AG04450 (cell line): ENCODE measurements around the gene SPHKAP. TPM values are rescaled to one million over a fixed set of nuclear protein-coding genes. Genes with fewer than 3 reads are reported as not detected.

Source experiments
- CTCF ChIA-PET: fragments of 300-600, 350-600 bp; formaldehyde crosslinking; extraction: SDS; loops from one replicate; lab custom pipeline; 2022; ENCODE audit warnings: antibody characterized with exemption, inconsistent platforms; lab: Charles Lee
- POLR2A ChIA-PET: fragments of 350-600 bp; formaldehyde crosslinking; extraction: SDS; loops from one replicate; lab custom pipeline; 2021; ENCODE audit warnings: antibody characterized with exemption, inconsistent platforms; lab: Yijun Ruan, JAX
- DNase-seq: peaks from one replicate; pipeline ENCODE4 v3.0.0-alpha.2; 2011; ENCODE audit warnings: low read depth, low spot score
- H3K27ac ChIP-seq: one replicate; pipeline ENCODE4 v1.5.1; 2012; ENCODE audit warnings: low read depth, low read length, control low read depth
- H3K27me3 ChIP-seq: one replicate; pipeline ENCODE4 v1.6.0; 2012; ENCODE audit warnings: low read length; ENCODE audit not compliant: control insufficient read depth, insufficient read depth
- H3K4me3 ChIP-seq: 2 replicates; pipeline ENCODE4 v1.5.1; 2011; ENCODE audit warnings: mild to moderate bottlenecking, low read depth, low read length, control low read depth
- H3K9me3 ChIP-seq: 2 replicates; pipeline ENCODE4 v1.5.1; 2012; ENCODE audit warnings: low read length; ENCODE audit not compliant: control insufficient read depth, insufficient read depth
- CTCF ChIP-seq: IDR thresholded peaks from 2 replicates; pipeline ENCODE4 v1.5.1; 2011; ENCODE audit warnings: low read depth, low read length, control low read depth, inconsistent platforms
- polyA plus RNA-seq: library from polyadenylated mRNA; depleted of rRNA; stranded (reverse); fragments of >200 nt; gene quantifications from 2 replicates; pipeline ENCODE4 v1.2.3, GENCODE V29; 2011

The SPHKAP gene
- polyA plus RNA-seq, 1 experiment: not detected

DNA sequence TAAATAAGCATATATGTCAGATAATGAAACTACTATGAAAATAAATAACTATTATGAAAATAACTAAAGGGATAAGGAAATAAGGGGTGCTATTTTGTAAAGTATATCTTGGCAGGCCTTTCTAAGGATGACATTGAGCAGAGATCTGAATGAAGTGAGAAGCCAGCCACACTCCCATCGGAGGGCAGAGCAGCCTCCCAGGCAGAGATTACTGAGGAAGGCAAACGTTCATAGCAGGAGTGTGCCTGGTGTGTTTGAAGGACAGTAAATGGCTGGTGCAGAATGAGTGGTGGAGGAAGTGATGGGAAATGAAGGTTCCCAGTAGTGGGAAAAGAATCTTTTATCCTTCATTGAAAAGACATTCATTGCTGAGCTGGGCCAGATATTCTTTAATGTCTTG lies 62.5 kb downstream of the SPHKAP start:
- no peak for TF ChIP-seq CTCF
- POLR2A ChIA-PET: no interaction called here

DNA sequence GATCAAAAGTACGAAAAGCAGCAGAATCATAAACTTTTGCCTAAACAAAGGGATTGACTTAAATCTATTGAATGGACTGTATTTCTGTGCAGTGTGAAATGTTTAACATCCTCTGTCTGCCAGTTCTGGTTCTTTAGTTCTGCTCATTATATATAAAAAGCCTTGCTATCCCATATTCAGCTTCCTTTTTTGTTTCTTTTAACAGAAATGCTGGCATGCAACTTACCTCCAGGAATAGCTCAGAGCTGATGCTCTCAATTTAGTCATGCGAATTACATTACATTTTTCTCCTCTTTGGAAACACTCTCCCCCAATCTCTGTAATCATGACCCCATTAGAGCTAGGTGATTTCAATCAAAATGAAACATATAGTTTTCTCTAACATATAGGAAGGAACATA lies 73.6 kb downstream of the SPHKAP start:
- CTCF ChIA-PET: no interaction called here
- Histone ChIP-seq H3K27ac (no peak overlapping the region), H3K9me3 (peaks cover 4% of the 10 kb centered on the region; the same call in 1 of the 2 replicates), H3K4me3 (no peak overlapping the region), H3K27me3 (no peaks in the 10 kb centered on the region)
- TF ChIP-seq CTCF: no peak
- DNase-seq: no peak
- POLR2A ChIA-PET: no interaction called here

More for the DNA sequence above, 62.5 kb downstream of the SPHKAP start:
- CTCF ChIA-PET: no interaction called here
- Histone ChIP-seq H3K27me3 (no peaks in the 10 kb centered on the region), H3K4me3 (no peak overlapping the region), H3K27ac (no peak overlapping the region), H3K9me3 (peaks cover 3% of the 10 kb centered on the region; the same call in 1 of the 2 replicates)
- no peak for DNase-seq

- POLR2A ChIA-PET: no interaction called here
Measured at GRCh38 chr2:228105526-228106250, 75.8 kb downstream of the SPHKAP start.

DNA sequence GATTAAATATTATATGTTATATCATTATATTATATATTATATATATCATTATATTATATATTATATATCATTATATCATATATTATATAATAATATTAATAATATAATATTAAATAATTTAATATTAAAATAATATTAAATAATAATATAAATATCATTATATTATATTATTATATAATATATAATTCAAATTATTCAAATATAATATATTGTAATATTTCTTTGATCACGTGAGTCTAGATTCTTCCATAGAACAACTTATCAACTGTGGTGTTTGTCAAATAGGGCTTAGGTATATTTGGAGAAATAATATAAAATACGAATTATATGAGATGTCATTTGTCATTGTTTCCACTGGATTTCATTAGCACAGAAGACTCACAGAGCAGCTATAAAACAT lies 77.3 kb downstream of the SPHKAP start:
- Histone ChIP-seq H3K4me3 (no peak overlapping the region), H3K9me3 (peaks cover 4% of the 10 kb centered on the region), H3K27me3 (no peaks in the 10 kb centered on the region), H3K27ac (no peak overlapping the region)
- ChIA-PET POLR2A (no interaction called here), CTCF (no interaction called here)
- no peak for TF ChIP-seq CTCF
- no peak for DNase-seq

More at GRCh38 chr2:228105526-228106250, 75.8 kb downstream of the SPHKAP start:
- H3K27ac ChIP-seq: no peak overlapping the region
- CTCF ChIA-PET: no interaction called here
- H3K9me3 ChIP-seq: peaks cover 4% of the 10 kb centered on the region; the same call in 1 of the 2 replicates
- no peak for TF ChIP-seq CTCF
- no peak for DNase-seq
- no peaks in the 10 kb centered on the region for H3K27me3 ChIP-seq
- no peak overlapping the region for H3K4me3 ChIP-seq

DNA sequence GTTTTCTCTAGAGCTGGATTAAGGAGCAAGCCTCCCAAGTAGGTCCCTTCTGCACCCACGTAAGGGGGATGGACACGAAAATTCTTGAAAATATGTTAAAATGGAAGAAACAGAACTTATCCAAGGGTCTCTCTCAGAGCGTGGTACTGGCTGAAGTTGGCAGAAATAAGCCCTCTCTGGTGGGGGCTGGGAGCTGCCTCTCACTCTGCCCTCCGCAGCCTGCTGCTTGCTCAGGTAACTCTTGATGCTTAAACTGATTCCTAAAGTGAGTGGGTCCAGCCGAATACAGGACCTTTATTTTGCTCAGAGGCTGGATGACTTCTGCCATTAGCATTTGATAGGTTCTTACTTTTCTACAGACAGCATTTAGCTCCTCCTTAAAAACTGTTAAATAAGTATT lies 78.1 kb downstream of the SPHKAP start:
- DNase-seq: no peak
- TF ChIP-seq CTCF: no peak
- ChIA-PET CTCF (no interaction called here), POLR2A (no interaction called here)
- Histone ChIP-seq H3K9me3 (peaks cover 4% of the 10 kb centered on the region), H3K27me3 (no peaks in the 10 kb centered on the region), H3K27ac (no peak overlapping the region), H3K4me3 (no peak overlapping the region)
